SU-DHL-6 (cell line): ENCODE measurements around the gene C9orf152.

ENCODE experiments used
- CTCF ChIP-seq: fragments of 200-600 bp; sonication (generic); IDR thresholded peaks from one replicate; pipeline ENCODE4 v1.5.1; 2017; ENCODE audit warnings: antibody characterized with exemption, mild to moderate bottlenecking, low read length, moderate library complexity; ENCODE audit not compliant: insufficient read depth, poor library complexity, severe bottlenecking
- EZH2phosphoT487 ChIP-seq: fragments of 200-600 bp; sonication (generic), shearing (Covaris generic); conservative IDR thresholded peaks from 2 replicates; pipeline ENCODE4 v1.6.1; 2018; ENCODE audit warnings: mild to moderate bottlenecking, antibody characterized with exemption, low read length, moderate library complexity, mixed read lengths

GRCh38 chr9:110214090-110214489, 6.1 kb upstream of the C9orf152 start:
- no peak for TF ChIP-seq CTCF
- TF ChIP-seq EZH2phosphoT487 = no peak
